HPDE6-E6E7 (cell line): ENCODE measurements around the gene RAB26.
"Not testable (repeated sequence)": the region's sequence is repeated elsewhere in the genome, so short reads cannot be mapped to it uniquely, and the experiment has no call there.

Experiments used
- DNase-seq: peaks from one replicate; pipeline ENCODE4 v3.0.0; 2011; ENCODE audit warnings: missing footprints; ENCODE audit errors: extremely low spot score

The RAB26 gene

DNA sequence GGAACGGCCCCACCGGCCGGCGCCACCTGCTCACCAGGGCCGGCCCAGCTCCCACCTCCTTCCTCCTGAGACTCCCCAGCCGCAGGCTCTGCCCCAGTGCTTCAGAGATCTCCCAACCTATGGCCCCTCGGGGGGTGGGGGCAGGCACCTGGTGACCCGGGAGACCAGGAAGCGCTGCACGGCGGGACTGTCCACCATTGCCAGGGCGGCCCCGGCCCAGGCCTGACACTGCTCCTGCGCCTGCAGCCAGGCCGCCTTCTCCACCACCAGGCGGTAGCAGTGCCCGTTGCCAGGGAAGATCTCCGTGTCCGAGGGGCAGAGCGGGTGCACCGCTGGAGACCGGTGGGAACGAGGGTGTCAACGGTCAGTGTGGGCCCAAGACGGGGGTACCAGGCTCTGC is 31.1 kb upstream of the RAB26 start:
- not testable (repeated sequence) for DNase-seq

DNA sequence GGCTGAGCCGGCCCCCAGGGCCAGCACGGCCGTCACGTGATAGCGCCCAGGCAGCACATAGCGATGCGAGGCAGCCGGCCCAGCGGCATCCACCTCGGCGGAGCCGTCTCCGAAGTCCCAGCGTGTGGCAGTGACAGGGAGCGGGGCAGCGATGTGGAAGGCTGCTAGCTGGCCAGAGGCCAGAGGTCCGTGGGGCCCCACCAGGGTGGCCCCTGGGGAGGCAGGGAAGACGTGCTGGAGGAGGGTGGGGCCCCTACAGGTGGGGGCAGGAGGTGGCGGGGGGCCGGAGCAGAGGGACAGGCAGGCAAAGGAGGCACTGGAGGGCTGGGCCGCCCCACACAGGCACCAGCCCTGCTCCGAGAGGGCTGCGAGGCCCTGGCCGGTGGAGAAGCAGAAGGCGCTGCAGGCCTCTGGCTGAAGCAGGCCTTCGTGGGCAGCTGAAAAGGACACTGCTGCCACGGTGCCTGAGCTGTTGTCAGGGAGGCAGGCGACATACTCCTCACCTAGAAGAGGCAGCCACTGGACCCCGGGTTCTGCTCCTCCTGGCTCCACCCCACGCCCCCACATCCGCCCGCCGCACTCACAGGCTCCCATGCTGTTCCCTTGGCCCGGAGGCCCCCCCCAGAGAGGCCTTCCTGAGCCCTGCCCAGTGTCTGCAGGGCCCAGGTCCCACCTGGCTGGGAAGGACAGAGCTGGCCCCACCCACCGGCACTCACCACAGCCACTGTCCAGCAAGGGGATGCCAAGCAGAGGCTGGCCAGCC is 30.3 kb upstream of the RAB26 start:
- DNase-seq: not testable (repeated sequence)

DNA sequence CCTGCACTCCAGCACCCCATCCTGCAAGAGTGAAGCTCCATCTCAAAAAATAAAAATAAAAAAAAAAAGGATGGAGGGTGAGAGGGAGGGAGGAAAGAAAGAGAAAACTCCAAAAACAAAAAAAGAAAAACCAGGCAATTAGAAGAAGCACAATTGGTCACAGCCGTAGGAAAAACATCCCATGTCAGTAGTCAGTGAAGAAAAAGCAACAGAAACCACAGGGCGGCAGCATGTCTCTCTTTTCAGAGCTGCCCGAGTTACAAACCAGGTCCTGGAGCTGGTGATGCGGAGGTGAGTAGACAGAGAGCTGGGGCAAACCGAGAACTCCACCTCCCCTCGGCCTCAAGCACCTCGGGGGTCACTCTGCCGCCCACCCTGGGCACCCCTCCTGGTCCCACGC is 27.1 kb upstream of the RAB26 start:
- DNase-seq: not testable (repeated sequence)

DNA sequence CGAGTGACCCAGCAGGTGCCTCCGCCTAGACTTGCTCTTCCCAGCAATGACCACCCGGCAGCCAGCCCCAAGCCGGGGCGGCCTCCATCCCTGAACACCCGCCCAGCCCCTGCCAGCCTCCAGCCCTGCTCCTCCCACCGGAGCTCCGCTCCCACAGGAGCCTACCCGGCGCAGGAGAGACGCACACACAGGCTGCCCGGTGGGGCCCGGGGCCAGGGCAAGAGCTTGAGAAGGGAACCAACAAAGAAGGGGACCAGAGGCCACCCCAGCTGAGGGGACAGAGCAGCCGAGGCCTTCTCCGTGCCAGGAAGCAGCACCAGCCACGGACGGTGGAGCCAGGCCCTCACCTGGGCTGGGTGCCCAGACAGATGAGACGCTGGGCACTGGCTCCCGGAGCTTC is 26.6 kb upstream of the RAB26 start:
- no peak for DNase-seq

GRCh38 chr16:2122429-2122828 is 26.0 kb upstream of the RAB26 start:
- no peak for DNase-seq

DNA sequence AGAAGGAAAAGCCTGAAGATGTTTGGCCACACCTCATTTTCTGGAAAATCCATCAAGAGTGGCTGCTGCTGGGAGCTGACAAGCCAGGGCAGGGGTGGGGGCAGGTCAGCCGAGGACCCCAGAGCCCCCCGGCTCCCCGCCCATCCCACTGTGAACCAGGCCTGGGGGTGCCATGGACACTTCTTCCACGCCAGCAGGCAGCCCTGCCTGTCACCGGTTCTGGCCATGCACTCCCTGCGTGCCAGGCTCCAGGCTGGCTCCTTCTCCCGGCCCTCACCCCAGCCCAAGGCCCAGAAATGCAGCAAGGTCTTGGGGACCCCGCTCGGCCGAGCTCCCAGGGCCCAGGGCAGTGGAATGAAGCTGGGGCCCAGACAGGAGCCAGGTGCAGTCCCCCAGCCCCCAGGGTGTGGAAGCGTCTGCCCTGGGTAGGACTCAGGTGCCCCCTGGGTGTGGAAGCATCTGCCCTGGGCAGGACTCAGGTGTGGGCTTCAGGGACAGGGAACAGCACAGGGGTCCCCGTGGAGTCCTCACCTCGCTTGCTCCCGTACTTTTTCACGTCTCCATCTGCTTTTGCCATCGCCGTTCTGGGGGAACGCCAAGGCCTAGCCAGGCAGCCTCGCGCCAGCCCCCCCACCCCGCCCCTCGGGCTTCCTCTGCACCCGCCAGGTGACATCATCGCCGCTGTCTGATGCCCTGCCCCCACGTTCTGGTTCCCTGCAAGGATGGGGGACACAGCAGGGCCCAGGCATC is 25.3 kb upstream of the RAB26 start:
- DNase-seq: not testable (repeated sequence)

DNA sequence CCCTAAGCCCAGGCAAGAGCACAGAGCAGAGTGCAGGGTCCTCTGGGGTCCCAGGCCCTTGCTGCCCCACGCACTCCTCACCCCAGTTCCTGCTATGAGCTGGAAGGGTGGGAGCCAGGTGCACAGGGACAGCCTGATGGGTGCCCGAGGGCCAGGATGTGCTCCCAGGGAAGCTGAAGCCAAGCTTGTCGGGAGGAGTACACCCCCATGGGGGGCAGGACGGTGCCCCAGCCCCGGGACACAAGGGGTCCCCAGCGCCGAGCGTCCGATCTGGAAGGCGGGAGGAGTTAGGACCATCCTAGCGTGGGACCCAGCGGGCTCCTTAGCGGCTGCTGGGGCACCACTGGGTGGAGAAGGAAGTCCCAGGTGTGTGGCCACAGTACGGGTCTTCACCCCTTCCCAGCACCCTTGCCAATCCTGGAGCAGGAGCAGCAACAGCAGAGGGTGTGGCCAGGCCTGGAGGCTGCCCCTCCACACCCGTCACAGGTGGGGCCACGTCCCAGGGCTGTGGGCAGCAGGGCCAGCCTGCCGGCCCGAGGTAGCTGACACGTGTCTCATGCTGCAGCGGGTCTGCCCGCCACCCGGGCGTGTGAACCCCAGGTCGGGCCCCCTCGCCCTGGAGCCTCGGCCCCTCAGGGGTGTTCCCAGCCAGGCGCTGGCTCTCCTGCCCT is 24.6 kb upstream of the RAB26 start:
- DNase-seq: not testable (repeated sequence)

DNA sequence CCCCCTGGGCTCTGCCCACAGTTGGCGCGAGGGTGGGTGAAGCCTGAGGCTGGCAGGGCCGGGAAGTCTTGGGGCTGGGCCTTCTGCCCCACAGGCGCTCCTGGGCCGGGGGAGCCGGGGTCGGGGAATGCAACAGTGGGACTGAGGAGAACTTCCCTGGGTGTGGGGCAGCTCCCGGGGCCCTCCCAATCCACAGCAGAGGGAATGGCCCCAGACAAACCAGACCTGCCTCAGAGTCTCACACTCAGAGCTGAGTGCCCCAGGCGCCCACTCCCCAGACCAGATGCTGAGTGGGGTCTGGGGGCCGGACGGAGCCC is 24.1 kb upstream of the RAB26 start:
- not testable (repeated sequence) for DNase-seq

DNA sequence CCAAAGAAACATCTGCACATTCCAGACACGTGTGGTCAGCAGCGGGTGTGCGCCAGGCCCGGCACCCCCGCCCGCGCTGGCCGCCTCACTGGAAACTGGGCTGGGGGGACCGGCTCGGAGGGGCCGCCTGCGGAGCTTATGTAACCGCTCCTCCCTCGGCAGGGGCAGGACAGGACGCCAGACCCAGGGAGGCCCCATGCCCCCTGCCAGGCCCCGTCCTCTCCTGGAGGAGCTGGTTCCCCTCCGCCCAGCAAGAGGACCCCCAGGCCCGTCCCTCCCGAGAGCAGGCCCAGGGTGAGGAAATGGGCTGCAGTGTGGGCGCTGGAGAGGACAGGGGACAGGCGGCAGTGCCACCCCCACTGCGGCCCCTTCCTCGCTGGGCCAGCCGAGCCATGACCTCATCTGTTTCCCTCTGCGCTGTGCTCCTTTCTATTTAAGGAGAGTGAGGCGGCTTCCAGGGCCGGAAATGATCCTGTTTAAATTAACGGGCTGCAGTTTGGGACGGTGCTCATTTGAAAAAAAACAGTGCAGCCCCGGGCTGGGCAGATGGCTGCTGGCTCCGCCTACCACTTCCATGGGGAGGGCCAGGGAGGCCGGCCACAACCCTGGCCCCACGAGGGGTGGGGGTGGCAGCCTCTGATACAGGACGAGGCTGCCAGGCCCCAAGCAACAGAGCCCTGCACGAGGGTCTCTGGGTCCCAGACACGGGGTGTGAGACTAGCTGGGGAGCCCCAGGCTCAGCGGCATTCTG is 23.6 kb upstream of the RAB26 start:
- not testable (repeated sequence) for DNase-seq

DNA sequence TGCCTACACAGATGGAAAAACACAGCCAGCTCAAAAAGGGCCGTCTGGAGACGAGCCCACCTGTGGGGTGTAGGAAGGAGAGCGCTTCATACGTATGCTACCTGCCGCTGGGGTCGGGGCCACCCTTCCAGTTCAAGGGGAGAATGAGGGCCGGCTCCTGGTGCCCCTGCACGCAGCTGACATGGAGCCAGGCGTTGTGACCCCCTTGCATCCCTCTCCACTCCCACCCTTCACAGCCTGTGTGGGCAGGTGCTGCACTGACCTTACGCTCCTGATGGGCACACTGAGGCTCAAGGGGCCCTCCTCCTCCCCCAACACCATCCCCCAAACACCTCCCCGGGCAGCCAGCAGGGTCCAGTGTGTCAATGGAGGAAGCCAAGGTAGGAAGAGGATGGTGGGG is 22.8 kb upstream of the RAB26 start:
- not testable (repeated sequence) for DNase-seq

DNA sequence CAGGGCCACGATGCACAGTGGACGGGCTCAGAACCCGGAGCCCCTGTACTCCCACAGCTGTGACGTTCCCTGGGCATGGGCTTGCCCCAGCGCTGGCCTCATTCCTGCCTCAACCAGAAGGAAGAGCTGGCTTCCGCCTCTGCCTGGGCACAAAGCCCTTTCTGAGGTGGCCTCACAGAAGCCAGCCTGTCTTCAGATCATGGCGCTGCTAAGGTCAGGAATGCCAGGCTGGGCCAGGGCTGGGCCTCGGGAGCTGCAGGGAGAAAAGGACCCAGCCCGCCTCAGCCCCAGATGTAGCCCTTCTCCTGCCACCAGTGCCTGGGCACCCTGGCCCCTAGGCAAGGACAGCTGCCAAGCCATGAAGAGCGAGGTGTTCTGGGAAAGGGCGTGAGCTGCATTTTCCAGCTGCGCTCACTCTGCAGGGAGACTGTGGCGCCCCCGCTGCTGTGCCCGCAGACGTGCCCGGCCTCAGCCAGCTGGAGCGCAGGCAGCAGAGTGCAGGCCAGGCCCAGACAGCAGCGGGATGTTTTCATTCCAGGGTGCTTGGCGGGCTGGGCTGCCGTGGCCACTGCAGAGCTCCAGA is 22.2 kb upstream of the RAB26 start:
- not testable (repeated sequence) for DNase-seq

- not testable (repeated sequence) for DNase-seq
These were observed 21.4 kb upstream of the RAB26 start for GRCh38 chr16:2126928-2127556.

DNA sequence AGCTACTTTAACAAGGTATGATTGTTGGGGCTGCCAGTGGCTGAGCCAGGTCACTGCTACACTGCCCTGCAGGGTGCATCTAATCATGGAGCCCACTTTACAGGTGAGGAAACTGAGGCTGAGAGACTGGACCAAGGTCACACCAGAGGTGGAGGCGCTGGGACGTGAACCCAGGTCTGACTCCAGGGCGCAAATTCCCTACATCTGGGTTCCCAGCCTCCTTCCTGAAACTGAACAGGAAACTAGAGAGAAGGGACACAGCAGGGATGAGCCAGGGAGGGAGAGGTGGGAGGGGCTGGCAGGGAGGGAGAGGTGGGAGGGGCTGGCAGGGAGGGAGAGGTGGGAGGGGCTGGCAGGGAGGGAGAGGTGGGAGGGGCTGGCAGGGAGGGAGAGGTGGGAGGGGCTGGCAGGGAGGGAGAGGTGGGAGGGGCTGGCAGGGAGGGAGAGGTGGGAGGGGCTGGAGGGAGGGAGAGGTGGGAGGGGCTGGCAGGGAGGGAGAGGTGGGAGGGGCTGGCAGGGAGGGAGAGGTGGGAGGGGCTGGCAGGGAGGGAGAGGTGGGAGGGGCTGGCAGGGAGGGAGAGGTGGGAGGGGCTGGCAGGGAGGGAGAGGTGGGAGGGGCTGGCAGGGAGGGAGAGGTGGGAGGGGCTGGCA is 20.7 kb upstream of the RAB26 start:
- not testable (repeated sequence) for DNase-seq

- not testable (repeated sequence) for DNase-seq
These were observed 19.2 kb upstream of the RAB26 start for GRCh38 chr16:2129251-2129650.

DNA sequence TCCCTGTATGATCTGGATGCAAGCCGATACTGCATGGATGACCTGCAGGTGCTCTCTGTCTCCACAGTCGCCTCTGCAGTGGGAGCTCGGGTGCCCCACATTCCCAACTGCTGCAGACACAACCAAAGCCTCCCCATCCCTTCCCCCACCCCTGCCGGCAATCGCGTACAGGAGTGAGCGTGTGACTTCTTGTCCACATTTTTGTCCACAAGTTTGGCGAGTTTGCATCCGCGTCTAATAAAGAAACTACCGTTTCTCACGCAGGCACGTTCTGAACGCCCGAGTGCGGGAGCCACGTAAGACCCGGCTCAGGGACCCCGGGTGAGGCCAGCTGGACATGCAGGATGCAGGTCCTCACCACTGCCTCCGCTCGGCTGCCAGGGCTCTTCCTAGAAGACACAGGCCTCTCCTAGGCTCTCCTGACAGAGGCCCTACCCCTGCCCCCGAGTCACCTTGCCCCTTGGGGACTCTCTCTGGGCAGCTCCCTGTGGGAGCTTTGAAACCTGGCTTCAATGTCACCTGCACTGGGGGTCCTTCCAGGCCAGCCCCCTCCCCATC is 18.5 kb upstream of the RAB26 start:
- DNase-seq: not testable (repeated sequence)

GRCh38 chr16:2133797-2134196 is 14.6 kb upstream of the RAB26 start:
- DNase-seq: not testable (repeated sequence)

- DNase-seq: not testable (repeated sequence)
These were observed 13.4 kb upstream of the RAB26 start for GRCh38 chr16:2135071-2135470.

- DNase-seq: not testable (repeated sequence)
These were observed 12.5 kb upstream of the RAB26 start, which contains the start of gene PKD1 for GRCh38 chr16:2135770-2136490. TSS of gene PKD1 (minus strand) at chr16:2135898. CDS start at chr16:2135689, 209 bp downstream.
